ENCODE results near the gene NOXA1.
A peak's percentile ranks its signal among the peaks of the same experiment; 100 is the strongest.
"Not testable (repeated sequence)": the region's sequence is repeated elsewhere in the genome, so short reads cannot be mapped to it uniquely, and the experiment has no call there.

NOXA1 gene

GRCh38 chr9:137422604-137423513 lies at the start of gene NOXA1, which contains the start of gene EXD3:
NOXA1 (plus strand) TSS chr9:137423393; CDS start chr9:137423530, 137 bp downstream.
EXD3 (minus strand) TSS chr9:137423162; CDS start chr9:137395357, 27,805 bp downstream.
- peak; percentile 89 for DNase-seq

DNA sequence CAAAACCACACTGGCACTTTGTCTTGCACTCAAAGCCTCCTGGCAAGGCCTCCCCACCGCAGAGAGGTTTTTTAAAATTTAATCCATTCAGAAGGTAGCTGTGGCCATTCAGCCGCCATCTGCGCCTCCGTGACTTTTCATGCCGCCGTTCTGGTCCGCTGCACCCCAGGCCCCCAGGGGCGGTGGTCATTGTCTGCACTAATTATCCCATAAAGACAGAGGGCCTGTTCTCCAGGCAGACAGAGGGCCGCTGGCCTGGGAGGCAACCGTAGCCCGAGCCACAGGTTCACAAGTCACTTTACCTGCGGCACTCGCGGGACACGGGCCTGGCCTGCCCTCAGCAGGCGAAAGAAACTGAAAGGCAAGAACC lies 49.6 kb upstream of the NOXA1 start:
- no peak for DNase-seq

DNA sequence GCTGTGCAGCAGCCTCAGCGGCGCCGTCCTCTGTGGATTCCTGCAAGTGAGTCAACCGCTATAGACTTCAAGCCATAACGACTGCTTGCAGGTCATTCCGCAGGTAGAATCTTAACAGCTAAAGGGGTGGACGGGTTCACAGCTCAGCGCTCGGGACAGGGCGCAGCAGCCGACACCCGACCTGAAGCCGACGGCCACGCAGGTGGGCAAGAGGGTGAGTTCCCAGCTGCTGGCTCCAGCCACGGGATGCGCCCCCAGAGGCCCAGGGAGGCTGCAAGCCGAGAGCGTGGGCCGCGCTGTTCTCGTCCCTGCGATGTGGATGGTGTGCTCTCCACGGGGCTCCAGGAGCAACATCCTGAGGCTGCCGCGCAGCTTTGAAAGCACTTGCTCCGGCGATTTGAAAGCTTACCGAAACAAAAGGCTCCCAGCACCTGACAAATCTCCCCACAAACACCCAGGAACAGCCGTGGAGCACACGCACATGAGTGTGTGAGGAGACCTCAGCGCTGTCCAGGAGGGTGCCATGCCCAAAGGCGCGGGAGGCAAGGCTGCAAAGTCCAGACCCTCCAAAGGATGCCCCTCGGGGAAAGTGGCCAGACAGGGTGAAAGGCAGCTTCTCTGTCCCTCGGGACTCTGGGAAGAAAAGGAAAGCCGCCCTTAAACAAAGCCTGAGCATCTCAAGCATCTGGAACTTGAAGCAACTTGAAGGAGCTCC lies 48.9 kb upstream of the NOXA1 start:
- no peak for DNase-seq

GRCh38 chr9:137375321-137376058 lies 47.7 kb upstream of the NOXA1 start:
- DNase-seq = no peak

GRCh38 chr9:137376386-137376785 lies 46.8 kb upstream of the NOXA1 start:
- no peak for DNase-seq

DNA sequence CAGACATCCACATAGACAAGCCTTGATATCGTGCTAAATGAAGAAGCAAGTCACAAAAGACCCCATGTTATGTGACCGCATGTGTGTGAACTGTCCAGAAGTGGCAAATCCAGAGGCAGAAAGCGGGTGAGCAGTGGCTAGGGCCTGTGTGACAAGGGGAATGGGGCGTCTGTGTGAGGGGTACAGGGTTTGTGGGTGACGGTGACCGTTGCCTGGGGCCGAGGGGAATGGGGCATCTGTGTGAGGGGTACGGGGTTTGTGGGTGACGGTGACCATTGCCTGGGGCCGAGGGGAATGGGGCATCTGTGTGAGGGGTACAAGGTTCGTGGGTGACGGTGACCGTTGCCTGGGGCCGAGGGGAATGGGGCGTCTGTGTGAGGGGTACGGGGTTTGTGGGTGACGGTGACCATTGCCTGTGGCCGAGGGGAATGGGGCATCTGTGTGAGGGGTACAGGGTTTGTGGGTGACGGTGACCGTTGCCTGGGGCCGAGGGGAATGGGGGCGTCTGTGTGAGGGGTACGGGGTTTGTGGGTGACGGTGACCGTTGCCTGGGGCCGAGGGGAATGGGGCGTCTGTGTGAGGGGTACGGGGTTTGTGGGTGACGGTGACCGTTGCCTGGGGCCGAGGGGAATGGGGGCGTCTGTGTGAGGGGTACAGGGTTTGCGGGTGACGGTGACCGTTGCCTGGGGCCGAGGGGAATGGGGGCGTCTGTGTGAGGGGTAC lies 44.3 kb upstream of the NOXA1 start:
- DNase-seq = not testable (repeated sequence)

DNA sequence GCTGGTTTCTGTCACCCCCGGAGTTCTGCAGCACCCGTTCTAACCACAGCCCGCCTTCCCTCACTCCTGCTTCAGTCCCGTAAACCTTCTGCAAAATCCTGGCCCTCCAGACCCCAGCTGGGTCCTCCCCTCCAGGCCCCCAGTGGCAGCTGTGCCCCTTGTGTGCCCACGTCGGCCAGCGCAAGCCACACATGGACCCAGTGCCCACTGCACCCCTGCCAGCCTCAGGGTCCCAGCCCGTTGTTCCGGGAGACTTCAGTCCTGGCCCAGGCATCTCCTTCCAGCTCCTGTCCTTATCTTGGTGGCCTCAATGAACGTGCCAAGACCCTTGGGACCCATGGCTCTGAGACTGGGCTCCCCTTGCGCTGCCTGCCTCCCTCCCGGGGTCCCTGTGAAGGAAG lies 43.4 kb upstream of the NOXA1 start:
- DNase-seq = no peak

DNA sequence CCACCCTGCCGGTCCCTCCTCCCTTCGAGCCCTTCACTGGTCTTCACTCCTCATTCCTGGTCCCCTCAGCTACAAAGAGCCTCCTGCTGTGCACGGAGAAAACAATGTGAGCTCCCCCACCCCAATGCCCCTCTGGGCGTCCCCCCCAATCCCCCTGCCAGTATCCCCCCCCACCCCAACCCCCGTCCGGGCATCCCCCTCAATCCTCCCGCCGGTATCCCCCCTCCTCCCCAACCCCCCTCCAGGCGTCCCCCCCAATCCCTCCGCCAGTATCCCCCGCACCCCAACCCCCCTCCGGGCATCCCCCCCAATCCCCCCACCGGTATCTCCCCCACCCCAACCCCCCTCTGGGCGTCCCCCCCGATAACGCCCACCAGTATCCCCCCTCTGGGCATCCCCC lies 43.0 kb upstream of the NOXA1 start:
- no peak for DNase-seq

- DNase-seq = no peak
Observed at GRCh38 chr9:137380606-137381005, 42.6 kb upstream of the NOXA1 start.

- DNase-seq = no peak
Observed at GRCh38 chr9:137381501-137382443, 41.4 kb upstream of the NOXA1 start.

GRCh38 chr9:137382444-137383080 lies 40.6 kb upstream of the NOXA1 start:
- no peak for DNase-seq

DNA sequence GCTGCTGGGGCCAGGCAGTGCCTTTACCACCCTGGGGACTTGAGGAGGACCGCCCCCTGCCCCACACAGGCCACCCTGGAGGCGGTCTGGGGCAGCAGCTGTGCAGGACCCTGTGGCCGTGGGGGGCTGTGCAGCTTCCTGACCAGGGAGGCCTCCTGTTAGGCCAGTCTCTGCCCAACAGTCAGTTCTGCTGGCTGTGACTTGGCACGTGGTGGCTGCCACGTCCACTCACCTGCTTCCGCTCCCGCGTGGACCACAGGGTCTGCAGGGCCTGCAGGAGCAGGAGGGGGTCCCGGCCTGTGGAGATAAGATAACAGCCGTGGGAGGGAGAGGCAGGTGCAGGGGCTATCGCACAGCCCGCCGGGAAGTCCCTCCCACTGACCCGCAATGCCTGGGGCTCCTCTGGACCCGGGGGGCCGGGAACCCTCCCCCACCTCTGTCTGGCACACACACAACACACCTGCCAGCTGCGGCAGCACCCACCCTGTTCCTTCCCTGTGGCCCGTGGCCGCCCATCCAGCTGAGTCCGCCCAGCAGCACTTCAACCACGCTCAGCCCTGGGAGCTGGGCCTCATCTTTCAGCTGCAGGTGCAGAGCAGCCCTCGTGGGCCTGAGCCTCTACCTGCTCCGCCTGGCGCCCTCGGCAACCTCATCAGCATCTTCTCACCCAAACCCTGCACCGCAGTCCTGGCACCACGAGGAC lies 40.0 kb upstream of the NOXA1 start:
- DNase-seq = no peak

DNA sequence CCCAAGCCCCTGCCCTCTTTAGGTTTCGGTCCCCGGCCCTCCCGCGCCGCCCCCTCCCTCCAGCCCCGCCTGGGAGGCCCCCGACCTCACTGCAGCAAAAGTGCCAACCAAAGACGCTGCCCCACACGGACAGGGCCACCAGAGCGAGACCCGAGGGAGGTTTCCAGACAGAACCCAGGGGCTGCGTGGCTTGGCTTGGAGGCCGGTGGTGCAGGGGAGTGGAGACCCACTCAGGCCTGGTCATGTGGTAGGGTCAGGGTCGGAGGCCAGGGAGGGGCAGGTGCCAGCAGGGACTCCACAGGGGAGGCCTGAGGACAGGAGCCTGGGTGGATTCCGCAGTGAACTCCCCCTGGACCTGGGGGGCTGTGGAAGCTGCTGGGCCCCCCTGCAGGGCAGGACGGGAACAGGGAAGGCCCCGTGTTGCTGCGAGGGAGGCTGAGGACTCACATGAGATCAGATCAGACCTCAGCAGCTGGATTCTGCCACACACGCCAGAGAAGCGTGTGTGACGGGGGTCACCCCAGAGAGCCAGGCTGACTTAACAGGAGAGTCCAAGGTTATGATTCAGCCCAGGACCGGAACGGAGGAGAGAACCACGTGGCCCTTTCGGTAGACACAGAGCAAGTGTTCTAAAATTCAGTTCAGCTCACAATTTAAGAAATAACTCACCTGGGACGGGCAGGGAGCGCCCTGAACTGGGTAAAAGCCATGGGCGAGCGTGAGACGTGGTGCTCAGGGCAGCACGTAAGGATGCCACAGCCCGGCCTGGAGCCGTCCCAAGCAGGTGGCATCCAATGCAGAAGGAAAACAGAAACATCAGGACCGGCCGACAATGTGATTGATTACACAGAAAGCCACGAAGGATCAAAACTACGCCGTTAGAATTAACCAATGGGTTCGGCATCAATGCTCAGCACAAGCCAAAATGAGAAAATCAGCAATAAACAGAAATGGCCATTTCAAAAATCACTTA lies 39.1 kb upstream of the NOXA1 start:
- no peak for DNase-seq

DNA sequence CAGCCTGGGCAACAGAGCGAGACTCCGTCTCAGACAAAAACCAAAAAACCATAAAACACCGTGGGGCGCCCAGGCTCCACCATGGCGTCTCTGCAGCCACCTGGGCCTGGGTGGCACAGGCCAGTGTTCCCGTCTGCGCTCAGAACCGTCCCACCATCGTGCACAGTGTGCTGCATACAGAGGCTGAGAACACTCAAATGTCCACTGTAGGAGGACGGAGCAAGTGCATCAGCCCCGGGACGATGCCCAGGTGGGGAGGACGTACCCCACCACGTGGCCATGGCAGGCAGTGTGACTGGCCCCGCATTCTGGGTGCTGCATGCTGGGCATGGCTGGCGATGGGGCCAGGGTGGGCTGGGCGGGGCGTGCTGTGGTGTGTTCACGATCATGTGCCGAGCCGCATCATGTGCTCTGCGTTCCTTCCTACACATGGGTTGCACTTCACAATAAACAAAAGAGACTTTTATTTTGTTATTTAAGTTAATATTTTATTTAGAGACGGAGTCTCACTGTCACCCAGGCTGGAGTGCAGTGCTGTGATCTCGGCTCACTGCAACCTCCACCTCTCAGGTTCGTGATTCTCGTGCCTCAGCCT lies 38.0 kb upstream of the NOXA1 start:
- no peak for DNase-seq

GRCh38 chr9:137386507-137387113 lies 36.6 kb upstream of the NOXA1 start:
- DNase-seq = not testable (repeated sequence)

GRCh38 chr9:137387114-137387890 lies 35.9 kb upstream of the NOXA1 start:
- peak; percentile 63 for DNase-seq

- no peak for DNase-seq
Observed at GRCh38 chr9:137387891-137388560, 35.2 kb upstream of the NOXA1 start.

Measured in CD4-positive, alpha-beta T cell treated with Interleukin-4 for 4 hours (primary cell).